ENCODE data around the gene DNAAF1.
"Not testable (repeated sequence)": the region's sequence is repeated elsewhere in the genome, so short reads cannot be mapped to it uniquely, and the experiment has no call there.

DNAAF1 gene

DNA sequence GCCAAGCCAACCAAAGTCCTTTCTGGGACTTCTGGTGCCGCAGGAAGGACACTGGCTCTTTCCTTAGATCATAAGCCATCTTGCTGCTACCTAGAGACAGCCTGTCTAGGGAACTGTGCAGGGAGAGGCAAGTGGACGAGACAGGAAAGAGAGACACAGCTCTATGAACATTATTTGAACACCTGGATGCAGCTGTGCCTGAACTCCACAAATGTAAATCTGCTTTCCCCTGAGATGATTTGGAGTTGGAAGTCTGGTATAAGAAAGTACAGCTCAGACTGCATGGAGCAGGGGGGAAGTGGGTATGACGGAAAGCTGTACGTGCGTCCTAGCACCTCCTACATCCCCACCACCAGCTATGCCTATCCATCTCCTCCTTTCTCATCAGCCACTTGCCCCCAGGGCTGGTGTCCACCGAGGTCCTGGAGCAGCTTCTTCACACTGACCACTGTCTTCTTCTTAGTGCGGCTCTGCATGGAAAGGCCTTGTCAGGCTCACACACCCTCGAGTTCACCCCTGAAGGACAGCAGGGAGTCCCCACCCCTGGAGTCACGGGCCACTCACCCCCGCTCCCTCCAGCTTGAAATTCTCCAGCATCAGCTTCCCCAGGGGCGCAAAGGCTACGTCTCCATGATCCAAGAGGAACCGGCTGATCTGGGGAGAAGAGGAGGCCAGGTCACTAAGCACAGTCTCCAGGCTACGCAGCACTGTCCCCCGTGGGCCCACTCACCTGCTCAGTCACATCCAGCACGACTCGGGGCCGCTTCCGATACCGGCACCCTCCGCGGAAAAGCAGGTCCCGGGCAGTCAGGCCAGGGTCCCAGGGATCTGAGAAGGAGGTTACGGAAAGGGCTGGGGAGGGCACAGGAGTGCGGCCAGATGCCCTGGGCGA is 37.8 kb downstream of the DNAAF1 start:
- in situ Hi-C loops (cut with HindIII; ENCODE audit: low sequenced_read_pairs), result no loop called here

DNA sequence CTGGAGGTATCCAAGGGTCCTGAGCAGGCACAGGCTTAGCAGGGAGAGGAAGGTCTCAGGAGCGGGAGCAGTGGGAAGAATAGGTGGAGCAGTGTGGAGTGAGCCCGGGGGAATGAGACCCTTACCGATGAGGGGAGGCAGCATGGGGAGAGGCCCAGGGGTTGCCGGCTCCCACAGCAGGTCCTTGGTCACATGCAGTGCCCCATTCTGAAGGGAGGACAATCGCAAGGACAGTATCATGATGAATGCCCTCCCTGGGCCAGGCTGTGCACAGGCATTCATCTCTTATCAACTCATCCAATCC is 38.4 kb downstream of the DNAAF1 start:
- in situ Hi-C loops (cut with HindIII; ENCODE audit: low sequenced_read_pairs), result no loop called here

DNA sequence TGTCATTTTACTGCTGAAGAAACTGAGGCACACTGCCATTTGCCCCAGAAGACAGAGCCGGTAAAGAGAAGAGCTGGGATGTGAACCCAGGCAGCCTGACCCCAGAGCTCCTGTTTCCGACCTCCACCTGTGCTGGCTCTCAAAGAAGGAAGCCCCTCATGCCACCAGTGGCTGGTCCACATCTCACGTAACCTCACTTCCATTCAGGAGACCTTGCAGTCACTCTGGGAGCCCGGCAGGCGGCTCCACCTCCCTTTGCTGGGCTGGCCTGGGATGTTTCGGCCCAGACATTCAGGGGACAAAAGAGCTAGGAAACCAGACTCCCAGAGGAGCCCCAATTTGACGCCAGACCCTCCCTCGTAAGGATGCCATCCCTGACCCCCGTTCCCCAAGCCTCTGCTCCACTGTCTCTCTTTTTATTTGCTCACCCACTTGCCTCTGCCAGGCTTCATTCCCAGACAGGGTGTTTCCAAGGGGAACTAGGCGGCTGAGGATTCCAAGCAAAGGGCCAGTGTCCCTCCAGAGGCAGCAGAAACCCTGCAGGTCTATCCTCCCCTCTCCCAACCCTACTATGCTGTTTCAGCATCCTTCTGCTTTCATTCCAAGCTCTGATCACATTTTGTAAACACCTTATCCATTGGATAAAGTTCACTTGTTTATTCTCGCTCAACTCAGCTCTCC is 38.9 kb downstream of the DNAAF1 start:
- in situ Hi-C loops (cut with HindIII; ENCODE audit: low sequenced_read_pairs), result no loop called here

GRCh38 chr16:84184775-84185174 is 39.7 kb downstream of the DNAAF1 start:
- in situ Hi-C loops (cut with HindIII; ENCODE audit: low sequenced_read_pairs), result no loop called here

DNA sequence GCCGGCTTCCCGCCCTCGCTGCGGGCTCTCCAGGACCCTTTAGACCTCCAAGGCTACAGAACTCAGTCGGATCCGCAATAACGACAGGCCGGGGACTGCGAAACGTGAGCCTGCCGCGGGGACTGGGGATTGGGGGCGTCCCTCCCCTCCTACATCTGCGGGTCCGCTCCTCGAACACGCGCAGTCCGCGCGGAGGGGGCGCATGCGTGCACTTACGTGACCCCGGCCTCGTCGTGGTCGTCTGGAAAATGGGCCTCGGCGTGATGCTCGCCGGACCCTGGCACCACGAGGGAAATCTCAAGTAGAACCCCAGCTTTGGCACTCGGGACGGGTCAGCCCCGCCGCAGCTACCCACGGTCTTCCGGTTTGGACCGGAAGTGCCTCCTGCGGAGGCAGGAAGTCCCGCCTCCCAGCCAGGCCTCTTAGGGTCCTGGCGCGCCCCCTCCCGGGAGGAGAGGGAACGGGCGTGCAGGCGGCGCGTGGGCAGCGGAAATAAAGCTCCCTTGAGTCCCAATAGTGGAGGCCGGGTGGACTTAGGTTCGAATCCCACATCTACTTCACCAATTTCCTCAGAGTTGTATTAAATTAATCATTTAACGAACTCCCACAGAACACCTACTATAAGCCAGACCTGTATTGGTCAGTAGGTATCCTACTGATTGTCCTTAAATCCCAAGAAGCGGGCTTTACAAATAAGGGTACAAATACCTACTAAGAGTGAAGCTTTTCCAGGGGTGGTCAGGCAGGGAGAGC is 41.8 kb downstream of the DNAAF1 start, which contains the start of gene TAF1C:
TAF1C (minus strand) TSS at position 373 of the 753 bp plus-strand sequence. CDS start 2,069 bp downstream, outside the sequence.
- in situ Hi-C loops (cut with HindIII; ENCODE audit: low sequenced_read_pairs), result no loop called here

DNA sequence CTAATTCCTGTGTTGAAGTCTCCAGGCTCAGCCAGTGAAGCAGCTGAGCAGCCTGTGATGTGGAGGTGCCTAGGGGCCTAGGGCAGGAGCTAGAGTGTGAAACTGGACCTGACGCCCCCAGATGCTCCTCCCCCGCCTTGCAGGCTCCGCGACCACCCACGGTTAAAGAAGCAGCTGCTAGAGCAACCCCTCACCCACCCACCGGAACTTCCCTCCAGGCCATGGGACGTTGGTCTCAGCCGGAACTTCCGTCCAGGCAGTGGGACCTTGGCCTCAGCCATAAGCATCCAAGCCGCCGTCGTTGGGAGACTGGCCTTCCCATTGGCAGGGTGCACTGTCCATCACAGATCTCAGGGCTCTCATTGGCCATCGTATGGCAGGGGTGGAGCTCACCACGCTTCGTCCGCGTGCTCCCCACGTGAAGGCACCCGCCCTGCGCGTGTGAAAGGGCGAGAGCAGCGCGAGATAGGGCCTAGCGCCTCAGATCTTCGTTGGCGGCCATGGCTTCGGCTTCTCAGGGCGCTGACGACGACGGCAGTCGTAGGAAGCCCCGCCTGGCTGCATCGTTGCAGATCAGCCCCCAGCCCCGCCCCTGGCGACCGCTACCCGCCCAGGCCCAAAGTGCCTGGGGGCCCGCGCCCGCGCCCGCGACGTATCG is 45.8 kb downstream of the DNAAF1 start, which contains the start of gene ADAD2:
ADAD2 (plus strand) TSS at position 427 of the 658 bp plus-strand sequence; CDS start at position 501, 74 bp downstream.
- in situ Hi-C loops (cut with HindIII; ENCODE audit: low sequenced_read_pairs), result no loop called here

DNA sequence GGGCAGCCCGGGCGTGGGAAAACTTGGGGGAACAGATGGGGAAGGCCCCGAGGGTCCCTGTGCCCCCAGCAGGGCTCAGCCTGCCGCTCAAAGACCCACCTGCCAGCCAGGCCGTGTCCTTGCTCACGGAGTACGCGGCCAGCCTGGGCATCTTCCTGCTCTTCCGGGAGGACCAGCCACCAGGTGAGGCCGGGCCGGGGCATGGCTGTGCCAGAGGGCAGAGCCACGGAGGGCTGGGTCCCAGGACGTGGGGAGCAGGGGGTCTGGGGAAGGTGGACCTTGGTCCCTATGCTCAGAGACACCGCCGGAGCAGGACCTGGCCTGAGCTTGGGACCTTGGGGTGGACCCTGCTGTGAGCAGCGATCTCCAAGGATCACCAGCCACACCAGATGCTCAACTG is 46.4 kb downstream of the DNAAF1 start:
- in situ Hi-C loops (cut with HindIII; ENCODE audit: low sequenced_read_pairs), result no loop called here

DNA sequence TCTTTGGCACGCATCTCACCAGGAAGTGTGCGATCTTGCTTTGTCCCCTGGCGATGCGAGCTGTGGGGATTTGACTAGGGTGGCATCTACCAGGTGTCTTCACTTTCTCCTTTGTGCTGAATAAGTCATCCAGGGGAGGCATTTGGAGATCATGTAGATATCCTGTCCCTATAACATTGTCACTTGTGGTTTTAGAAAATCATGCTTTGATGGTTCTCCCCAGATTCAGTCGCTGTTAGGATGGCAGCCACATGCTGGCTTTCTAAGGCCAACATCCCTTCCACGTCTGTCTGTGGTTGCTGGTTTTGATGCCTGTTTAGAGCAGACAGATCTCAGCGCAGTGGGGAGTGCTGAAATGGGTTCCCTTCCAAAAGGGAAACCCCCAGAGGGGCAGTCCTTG is 48.4 kb downstream of the DNAAF1 start:
- in situ Hi-C loops (cut with HindIII; ENCODE audit: low sequenced_read_pairs), result no loop called here

DNA sequence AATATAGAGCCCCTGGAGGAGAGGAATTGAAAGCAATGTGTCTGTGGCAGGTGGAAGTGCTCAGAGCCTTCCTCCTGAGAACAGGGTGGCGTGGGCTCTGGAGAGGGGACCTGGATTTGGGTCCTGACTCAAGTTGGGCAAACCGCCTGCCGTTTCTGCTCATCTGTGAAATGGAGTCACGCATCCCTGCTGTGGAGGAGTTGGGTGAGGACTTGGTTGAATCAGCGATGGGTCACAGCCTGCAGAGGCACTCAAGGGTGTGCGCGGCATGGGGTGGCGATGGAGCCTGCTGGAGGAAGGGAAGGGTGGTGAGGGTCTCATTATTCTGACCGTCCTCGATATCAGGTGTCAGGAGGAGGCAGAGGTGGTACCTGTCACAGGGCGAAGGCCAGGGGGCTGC is 48.9 kb downstream of the DNAAF1 start:
- in situ Hi-C loops (cut with HindIII; ENCODE audit: low sequenced_read_pairs), result no loop called here

GRCh38 chr16:84194470-84195200 is 49.5 kb downstream of the DNAAF1 start:
- in situ Hi-C loops (cut with HindIII; ENCODE audit: low sequenced_read_pairs), result no loop called here

DNA sequence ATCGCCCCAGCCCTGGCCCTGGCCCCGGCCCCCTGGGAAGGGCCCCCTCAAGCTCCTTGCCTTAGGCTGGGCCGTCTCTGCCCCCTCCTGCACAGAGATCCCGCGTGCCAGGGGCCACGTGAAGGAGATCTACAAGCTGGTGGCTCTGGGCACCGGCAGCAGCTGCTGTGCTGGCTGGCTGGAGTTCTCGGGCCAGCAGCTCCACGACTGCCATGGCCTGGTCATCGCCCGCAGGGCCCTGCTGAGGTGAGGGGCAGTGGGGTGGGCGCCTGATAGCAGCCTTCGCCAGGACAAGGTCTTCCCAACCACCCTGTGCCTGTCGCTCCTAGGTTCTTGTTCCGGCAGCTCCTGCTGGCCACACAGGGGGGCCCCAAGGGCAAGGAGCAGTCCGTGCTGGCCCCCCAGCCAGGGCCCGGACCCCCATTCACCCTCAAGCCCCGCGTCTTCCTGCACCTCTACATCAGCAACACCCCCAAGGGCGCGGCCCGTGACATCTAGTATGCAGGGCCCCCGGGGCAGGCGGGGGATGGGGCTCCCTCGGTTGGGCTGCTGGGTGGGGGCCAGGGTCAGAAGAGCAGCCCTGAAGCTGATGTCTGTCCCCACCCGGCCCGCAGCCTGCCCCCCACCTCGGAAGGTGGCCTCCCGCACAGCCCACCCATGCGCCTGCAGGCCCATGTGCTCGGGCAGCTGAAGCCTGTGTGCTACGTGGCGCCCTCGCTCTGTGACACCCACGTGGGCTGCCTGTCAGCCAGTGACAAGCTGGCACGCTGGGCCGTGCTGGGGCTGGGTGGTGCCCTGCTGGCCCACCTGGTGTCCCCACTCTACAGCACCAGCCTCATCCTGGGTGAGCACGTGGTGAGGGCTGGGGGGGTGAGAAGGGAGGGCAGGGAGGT is 50.3 kb downstream of the DNAAF1 start:
- in situ Hi-C loops (cut with HindIII; ENCODE audit: low sequenced_read_pairs), result no loop called here

DNA sequence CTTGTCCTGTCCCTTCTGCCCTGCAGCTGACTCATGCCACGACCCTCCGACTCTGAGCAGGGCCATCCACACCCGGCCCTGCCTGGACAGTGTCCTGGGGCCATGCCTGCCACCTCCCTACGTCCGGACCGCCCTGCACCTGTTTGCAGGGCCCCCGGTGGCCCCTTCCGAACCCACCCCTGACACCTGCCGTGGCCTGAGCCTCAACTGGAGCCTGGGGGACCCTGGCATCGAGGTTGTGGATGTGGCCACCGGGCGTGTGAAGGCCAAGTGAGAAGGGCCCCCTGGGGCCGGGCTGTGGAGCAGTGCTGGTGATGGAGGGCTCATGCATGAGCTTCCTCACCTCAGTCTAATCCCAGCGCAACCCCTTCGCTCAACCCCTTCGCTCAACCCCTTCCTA is 51.0 kb downstream of the DNAAF1 start:
- in situ Hi-C loops (cut with HindIII; ENCODE audit: low sequenced_read_pairs), result no loop called here

- in situ Hi-C loops (cut with HindIII; ENCODE audit: low sequenced_read_pairs), result no loop called here
Observed at GRCh38 chr16:84196727-84197394, 51.8 kb downstream of the DNAAF1 start.

DNA sequence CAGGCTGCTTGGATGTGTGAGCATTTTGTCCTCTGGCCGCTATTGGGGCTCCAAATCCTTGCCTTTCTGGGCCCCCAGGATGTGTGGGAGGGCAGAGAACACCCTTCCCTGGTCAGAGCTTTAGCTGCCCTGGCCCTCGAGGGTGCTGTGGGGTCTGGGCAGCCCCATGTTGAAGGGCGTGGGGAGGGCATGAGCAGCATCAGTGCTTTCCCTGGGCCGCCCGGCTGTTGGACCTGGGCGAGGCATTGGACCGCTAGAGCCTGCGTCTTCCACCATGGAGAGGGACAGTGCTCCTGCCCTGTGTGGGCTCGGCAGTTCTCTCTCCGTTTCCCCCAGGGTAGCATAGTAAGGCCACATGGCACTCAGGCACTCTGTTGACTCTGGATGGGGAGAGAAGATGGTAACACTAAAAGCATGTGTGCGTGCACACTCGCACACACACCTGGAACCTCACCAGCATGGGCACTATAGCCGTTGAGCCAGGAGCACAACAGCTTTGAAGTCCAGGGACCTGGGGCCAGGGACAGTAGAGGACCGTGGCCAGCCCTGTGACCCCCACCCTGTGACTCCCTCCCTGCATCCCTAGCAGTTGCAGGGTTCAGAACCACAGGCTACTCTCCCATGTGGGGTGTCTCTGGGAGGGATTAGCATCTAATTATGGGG is 52.5 kb downstream of the DNAAF1 start:
- in situ Hi-C loops (cut with HindIII; ENCODE audit: low sequenced_read_pairs), result no loop called here

DNA sequence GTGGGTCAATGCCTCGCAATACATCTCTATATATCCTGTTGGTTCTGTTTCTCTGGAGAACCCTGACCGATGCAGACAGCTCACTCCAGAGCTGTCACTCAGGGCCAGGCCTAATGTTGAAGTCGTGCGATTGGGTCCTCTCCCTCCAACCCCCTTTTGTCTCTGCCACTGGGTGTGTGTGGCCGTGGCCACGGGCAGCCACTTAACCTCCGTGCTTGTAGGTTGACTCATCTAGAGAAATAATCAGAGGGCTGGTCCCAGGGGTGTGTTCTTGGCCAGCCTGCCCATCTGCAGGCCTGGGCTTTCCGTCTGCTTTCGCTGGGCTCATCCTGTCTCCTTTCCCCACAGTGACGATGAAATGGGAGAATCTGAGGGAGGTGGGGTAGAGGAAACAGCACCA is 53.3 kb downstream of the DNAAF1 start:
- in situ Hi-C loops (cut with HindIII; ENCODE audit: low sequenced_read_pairs), result no loop called here

- in situ Hi-C loops (cut with HindIII; ENCODE audit: low sequenced_read_pairs), result no loop called here
Observed at GRCh38 chr16:84199097-84199496, 54.0 kb downstream of the DNAAF1 start.

GRCh38 chr16:84199861-84200260 is 54.8 kb downstream of the DNAAF1 start:
- in situ Hi-C loops (cut with HindIII; ENCODE audit: low sequenced_read_pairs), result no loop called here

- in situ Hi-C loops (cut with HindIII; ENCODE audit: low sequenced_read_pairs), result not testable (repeated sequence)
Observed at GRCh38 chr16:84204551-84204950, 59.4 kb downstream of the DNAAF1 start.
